ENCODE measurements around the gene MYADM.

DNA sequence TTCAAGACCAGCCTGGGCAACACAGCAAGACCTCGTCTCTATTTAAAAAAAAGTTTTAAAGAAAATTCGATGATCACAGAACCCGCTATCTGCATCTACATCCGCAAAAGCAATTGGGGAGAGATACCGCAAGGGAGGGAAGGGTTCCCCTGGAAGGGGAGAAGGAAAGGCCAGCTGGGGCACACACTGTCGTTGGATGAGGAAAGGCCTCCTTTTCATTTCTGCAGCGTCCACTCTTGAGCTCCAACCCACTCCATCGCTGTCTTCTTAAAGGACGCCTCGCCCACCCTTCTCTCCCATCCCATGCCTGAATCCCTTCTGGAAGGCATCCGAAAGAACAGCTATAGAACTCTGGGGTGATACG is 11.1 kb downstream of the MYADM start:
- TF ChIP-seq, protein P1, sequence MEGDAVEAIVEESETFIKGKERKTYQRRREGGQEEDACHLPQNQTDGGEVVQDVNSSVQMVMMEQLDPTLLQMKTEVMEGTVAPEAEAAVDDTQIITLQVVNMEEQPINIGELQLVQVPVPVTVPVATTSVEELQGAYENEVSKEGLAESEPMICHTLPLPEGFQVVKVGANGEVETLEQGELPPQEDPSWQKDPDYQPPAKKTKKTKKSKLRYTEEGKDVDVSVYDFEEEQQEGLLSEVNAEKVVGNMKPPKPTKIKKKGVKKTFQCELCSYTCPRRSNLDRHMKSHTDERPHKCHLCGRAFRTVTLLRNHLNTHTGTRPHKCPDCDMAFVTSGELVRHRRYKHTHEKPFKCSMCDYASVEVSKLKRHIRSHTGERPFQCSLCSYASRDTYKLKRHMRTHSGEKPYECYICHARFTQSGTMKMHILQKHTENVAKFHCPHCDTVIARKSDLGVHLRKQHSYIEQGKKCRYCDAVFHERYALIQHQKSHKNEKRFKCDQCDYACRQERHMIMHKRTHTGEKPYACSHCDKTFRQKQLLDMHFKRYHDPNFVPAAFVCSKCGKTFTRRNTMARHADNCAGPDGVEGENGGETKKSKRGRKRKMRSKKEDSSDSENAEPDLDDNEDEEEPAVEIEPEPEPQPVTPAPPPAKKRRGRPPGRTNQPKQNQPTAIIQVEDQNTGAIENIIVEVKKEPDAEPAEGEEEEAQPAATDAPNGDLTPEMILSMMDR (conservative IDR thresholded peaks at IDR 0.05) = no peak
- no peak for TF ChIP-seq ZFX (IDR thresholded peaks at IDR 0.05)

All from C4-2B (cell line).